IPS DF 6.9 (cell line): Measurements from ENCODE around the gene PTGFR.

Source experiments
- DNase-seq: peaks from one replicate; pipeline ENCODE4 v3.0.0-alpha.2; 2013; ENCODE audit warnings: low read depth, low spot score
- H3K27ac ChIP-seq: one replicate; pipeline ENCODE4 v1.5.1; 2013; ENCODE audit warnings: low read length, control low read depth
- H3K27me3 ChIP-seq: 2 replicates; pipeline ENCODE4 v1.6.1; 2013; ENCODE audit warnings: mild to moderate bottlenecking, low read length; ENCODE audit not compliant: control insufficient read depth, insufficient read depth
- H3K36me3 ChIP-seq: 2 replicates; pipeline ENCODE4 v1.6.1; 2013; ENCODE audit warnings: low read length; ENCODE audit not compliant: control insufficient read depth, insufficient read depth
- H3K4me1 ChIP-seq: 2 replicates; pipeline ENCODE4 v1.6.1; 2013; ENCODE audit warnings: low read length; ENCODE audit not compliant: control insufficient read depth, insufficient read depth
- H3K4me3 ChIP-seq: 2 replicates; pipeline ENCODE4 v1.5.1; 2013; ENCODE audit warnings: mild to moderate bottlenecking, low read length
- H3K9me3 ChIP-seq: 2 replicates; pipeline ENCODE4 v1.6.1; 2013; ENCODE audit warnings: low read length, inconsistent platforms; ENCODE audit not compliant: control insufficient read depth, insufficient read depth
- WGBS: extraction: QIAGEN DNeasy Blood & Tissue Kit; methylation state at CpG from one replicate; pipeline ENCODE4 v1.1.7; 2013; ENCODE audit warnings: mixed read lengths, missing lambda C conversion rate; ENCODE audit not compliant: insufficient read length, insufficient coverage; 5-methylcytosine and 5-hydroxymethylcytosine counted together

The PTGFR gene, protein sequence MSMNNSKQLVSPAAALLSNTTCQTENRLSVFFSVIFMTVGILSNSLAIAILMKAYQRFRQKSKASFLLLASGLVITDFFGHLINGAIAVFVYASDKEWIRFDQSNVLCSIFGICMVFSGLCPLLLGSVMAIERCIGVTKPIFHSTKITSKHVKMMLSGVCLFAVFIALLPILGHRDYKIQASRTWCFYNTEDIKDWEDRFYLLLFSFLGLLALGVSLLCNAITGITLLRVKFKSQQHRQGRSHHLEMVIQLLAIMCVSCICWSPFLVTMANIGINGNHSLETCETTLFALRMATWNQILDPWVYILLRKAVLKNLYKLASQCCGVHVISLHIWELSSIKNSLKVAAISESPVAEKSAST

DNA sequence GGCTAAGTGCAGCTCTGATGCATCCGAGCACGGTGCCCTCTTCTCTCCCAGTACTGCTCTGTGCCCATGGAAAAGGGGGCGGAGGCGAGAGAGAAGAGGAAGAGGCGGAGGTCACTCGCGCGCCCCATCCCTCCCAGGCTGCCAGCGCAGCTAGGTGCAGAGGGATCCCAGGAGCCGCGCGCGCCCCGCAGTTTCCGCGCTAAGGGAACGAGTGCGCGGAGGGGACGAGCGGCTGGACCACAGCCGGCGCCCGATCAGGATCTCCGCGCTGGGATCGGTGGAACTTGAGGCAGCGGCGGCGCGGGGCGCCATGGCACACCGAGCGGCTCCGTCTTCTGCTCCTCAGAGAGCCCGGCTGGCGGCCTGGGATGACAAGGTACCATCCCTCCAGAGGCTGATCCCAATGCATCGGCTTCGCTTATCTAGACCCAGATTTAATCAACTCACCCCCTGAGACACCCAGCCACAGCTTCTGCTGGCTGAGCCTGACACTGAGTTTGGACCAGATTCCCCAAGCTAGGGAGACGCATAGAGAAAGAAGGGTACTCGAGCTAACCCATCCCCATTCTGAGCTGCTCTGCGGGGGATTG, at the start of gene PTGFR:
PTGFR (plus strand) TSS at position 114 of the 590 bp plus-strand sequence. CDS start 1,770 bp downstream, outside the sequence.
- Histone ChIP-seq H3K36me3 (no peaks in the 10 kb centered on the region), H3K27ac (no peak within 1 kb of the TSS), H3K4me1 (no peaks in the 10 kb centered on the region), H3K9me3 (no peaks in the 10 kb centered on the region), H3K4me3 (peak within 1 kb of the TSS; percentile 45; the same call in 1 of the 2 replicates), H3K27me3 (peaks cover 18% of the 10 kb centered on the region)
- no CpG with 5 or more reads among the region's 42 CpGs for WGBS
- DNase-seq: peak; percentile 7

DNA sequence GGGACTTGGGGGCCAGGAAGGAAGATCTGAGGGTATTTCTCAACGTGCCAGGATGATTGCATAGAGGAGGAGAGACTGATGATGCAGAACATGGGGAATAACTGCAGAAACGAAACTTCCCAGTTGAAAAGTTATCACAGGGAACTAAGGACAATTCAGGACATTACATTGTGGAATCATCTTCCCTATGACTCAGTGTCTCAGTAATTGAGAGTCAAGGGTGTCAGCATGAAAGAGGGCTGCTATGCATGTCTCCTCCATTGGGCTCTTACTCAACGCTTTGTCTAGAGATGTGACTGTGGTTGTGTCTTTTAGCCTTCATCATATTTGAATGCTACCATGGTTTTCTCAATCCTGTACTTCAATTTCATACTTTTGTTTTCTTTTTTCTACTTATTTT, 48.9 kb upstream of the PTGFR start:
- Histone ChIP-seq H3K4me3 (no peak overlapping the region), H3K27me3 (no peaks in the 10 kb centered on the region), H3K4me1 (no peaks in the 10 kb centered on the region), H3K36me3 (no peaks in the 10 kb centered on the region), H3K27ac (no peak overlapping the region), H3K9me3 (no peaks in the 10 kb centered on the region)
- WGBS: no CpG with 5 or more reads among the region's 3 CpGs
- DNase-seq: no peak

DNA sequence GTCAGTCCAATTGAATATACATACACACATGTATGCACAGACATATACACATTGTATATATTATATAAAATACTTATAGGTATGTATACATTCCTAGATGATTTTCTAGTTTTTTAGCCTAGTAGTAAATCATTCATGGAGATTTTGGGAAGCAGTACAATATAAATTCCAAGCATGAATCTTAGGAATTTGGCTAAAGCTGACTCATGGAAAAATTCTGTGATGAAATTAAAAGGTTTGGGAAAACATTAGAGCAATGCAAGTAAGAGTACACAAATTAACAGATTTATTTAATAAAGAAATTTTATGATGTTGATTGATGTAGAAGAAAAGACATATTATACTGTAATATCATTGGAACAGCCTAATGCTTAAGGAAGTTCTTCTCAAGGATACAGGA, 43.7 kb upstream of the PTGFR start:
- H3K27ac ChIP-seq: no peak overlapping the region
- H3K27me3 ChIP-seq: no peaks in the 10 kb centered on the region
- no peak overlapping the region for H3K4me3 ChIP-seq
- H3K4me1 ChIP-seq: no peaks in the 10 kb centered on the region
- DNase-seq: no peak
- H3K9me3 ChIP-seq: no peaks in the 10 kb centered on the region
- H3K36me3 ChIP-seq: no peaks in the 10 kb centered on the region

DNA sequence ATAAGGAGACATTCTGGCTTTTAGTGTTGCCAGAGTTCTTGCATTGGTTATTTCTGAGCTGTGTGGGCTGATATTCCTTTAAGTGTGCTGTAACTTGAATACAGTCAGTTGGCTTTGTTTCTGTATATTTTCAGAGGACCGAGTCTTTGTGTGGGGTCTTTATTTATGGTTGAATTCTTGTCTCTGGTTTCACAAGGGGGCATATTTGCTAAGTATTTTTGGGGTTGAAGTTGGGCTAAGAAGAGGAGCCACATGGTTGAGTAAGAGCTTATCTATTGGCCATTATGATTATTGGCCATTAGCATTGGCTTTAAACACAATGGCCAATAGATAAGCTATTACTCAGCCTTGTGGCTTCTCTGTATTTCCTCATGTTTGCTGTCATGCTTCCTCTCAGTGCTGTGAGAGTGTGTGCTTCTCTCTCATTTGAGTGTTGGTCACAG, 26.3 kb upstream of the PTGFR start:
- DNase-seq: no peak
- no peaks in the 10 kb centered on the region for H3K27me3 ChIP-seq
- H3K27ac ChIP-seq: no peak overlapping the region
- H3K4me1 ChIP-seq: no peaks in the 10 kb centered on the region
- no peak overlapping the region for H3K4me3 ChIP-seq
- WGBS: no CpG with 5 or more reads among the region's 1 CpG
- H3K9me3 ChIP-seq: no peaks in the 10 kb centered on the region
- H3K36me3 ChIP-seq: no peaks in the 10 kb centered on the region

DNA sequence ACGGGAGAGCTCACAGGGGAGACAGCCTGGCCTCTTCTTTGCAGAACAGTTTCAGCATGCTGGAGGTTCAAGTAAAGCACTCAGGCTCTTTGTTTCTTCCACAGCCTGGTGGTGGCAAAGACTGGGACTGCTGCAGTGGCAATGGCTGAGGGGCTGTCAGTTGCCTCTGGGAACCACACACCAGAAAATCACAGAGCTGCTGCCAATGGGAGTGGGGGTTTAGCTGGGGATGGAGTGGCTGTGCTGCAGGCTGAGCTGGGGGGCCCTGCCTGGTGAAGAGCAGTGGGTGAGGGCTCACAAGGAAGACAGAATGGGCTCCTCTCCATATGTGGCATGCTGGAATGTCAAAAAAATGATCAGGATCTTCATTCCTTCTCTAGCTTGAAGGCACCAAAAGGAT, 25.6 kb upstream of the PTGFR start:
- H3K36me3 ChIP-seq: no peaks in the 10 kb centered on the region
- no peaks in the 10 kb centered on the region for H3K27me3 ChIP-seq
- no peak for DNase-seq
- WGBS: no CpG with 5 or more reads among the region's 1 CpG
- no peak overlapping the region for H3K4me3 ChIP-seq
- no peaks in the 10 kb centered on the region for H3K9me3 ChIP-seq
- H3K4me1 ChIP-seq: no peaks in the 10 kb centered on the region
- H3K27ac ChIP-seq: no peak overlapping the region

DNA sequence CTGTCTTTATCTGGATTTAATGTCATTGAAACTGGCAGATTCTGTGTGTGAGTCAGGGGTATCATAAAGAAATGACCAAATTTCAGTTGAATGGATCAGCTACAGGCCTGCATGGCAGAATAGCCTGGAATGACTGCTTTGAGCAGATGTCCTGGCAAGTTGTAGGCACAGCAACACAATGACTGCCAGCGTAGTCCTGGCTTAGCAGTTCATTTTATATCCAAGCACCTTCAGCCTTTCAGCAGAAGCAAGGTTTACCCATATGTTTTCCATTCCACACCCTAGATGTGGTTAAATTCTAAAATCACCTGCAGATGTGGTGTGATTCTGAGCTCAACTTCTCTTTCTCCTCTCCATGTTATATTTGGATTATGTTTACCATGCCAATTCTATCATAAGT, 22.3 kb upstream of the PTGFR start:
- Histone ChIP-seq H3K36me3 (no peaks in the 10 kb centered on the region), H3K27me3 (no peaks in the 10 kb centered on the region), H3K9me3 (no peaks in the 10 kb centered on the region), H3K4me3 (no peak overlapping the region), H3K4me1 (no peaks in the 10 kb centered on the region), H3K27ac (no peak overlapping the region)
- no CpG with 5 or more reads among the region's 1 CpG for WGBS
- no peak for DNase-seq

DNA sequence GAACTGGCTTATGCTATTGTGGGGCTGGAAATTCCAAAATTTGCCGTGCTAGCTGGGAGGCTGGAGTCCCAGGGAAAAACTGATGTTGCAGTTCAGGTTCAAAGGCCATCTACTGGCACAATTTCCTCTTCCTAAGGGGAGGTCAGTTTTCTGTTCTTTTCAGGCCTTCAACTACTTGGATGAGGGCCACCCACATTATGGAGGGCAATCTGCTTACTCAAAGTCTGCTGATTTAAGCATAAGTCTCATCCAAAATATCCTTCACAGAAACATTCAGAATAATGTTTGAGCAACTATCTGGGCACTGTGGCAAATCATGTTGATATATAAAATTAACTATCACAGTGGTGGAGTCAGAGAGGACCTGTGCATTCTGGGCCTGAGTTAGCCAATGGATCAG, 21.2 kb upstream of the PTGFR start:
- Histone ChIP-seq H3K27ac (no peak overlapping the region), H3K4me3 (no peak overlapping the region), H3K36me3 (no peaks in the 10 kb centered on the region), H3K4me1 (no peaks in the 10 kb centered on the region), H3K9me3 (no peaks in the 10 kb centered on the region), H3K27me3 (no peaks in the 10 kb centered on the region)
- WGBS: no CpG with 5 or more reads among the region's 1 CpG
- no peak for DNase-seq

DNA sequence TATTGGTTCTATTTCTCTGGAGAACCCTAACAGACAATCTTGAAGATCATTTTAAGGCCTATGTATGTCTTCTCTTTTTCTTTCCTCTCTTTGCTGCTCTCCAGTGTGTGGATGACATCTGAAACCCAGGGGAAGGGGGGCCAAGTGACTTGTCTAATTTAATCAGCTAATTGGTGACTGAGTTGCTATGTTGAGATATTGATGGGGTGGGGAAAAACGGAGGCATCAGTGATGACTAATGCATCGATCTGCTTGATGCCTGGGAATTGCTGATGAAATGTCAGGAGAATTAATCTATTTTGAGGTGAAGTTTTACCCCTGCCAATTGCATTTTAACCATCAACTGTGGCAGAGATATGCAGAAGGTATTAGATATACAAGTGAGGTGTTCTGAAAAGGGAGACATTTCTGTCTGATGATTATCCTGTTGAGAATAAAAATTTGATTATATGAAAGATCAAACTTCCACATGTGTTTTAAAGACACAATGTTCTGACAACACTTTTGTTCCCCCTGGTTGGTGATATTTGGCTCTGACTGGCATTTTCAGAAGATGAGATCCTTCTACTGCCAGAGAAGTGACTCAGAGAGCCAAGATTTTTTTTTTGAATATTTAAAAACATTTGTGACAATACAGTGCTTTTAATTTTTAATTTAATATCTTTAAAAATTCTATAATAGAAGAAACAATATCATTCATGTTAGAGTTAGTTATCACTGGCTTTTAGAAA, 18.7 kb upstream of the PTGFR start:
- Histone ChIP-seq H3K9me3 (no peaks in the 10 kb centered on the region), H3K36me3 (no peaks in the 10 kb centered on the region), H3K27me3 (no peaks in the 10 kb centered on the region), H3K4me3 (no peak overlapping the region), H3K4me1 (no peaks in the 10 kb centered on the region), H3K27ac (no peak overlapping the region)
- DNase-seq: no peak
- WGBS: no CpG with 5 or more reads among the region's 2 CpGs

DNA sequence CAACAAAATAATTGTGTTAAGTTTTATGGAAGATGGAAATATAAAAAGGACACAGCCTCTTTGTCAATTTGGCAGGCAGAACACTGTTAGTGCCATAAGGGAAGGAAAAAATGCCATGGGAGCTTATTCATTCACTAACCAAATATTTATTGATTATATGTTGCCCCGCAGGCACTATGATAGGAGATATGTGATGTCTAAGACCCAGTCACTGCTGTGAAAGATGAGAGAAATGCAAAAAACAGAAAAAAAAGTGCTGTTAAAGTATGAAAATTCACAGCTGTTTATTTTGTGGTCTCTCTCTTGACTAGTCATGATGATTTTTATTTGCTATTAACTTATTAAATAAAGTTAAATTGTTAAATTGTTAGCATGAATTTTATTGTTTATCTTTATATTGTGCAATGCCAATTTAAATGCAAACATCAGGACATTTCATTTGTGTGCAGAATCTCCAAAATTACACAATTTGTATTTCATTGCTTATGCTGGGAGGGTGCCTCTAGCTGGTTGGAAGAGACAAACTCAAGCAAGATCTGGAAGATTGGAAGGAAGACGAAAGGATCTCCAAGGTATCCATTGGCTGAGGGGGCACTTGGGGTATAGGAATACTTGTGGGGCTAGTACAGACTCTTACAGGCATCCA, 17.8 kb upstream of the PTGFR start:
- Histone ChIP-seq H3K9me3 (no peaks in the 10 kb centered on the region), H3K4me1 (no peaks in the 10 kb centered on the region), H3K4me3 (no peak overlapping the region), H3K27ac (no peak overlapping the region), H3K27me3 (no peaks in the 10 kb centered on the region), H3K36me3 (no peaks in the 10 kb centered on the region)
- DNase-seq: no peak
- no CpG with 5 or more reads among the region's 2 CpGs for WGBS

DNA sequence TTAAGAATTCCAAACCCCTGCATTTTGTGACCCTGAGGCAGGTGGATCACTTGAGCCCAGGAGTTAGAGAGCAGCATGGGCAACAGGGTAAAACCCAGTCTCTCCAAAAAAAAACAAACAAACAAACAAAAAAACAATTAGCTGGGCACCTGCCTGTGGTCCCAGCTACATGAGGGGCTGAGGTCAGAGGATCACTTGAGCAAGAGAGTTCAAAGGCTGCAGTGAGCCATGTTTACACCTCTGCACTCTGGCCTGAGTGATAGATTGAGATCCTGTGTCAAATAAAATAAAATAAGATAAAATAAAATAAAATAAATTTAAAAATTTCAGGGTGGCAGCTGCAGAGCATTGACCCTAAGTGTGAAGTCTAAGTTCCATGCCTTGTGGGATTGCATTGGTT, 16.7 kb upstream of the PTGFR start:
- H3K27ac ChIP-seq: no peak overlapping the region
- H3K36me3 ChIP-seq: no peaks in the 10 kb centered on the region
- no peak for DNase-seq
- H3K4me3 ChIP-seq: no peak overlapping the region
- H3K4me1 ChIP-seq: no peaks in the 10 kb centered on the region
- H3K9me3 ChIP-seq: no peaks in the 10 kb centered on the region
- no peaks in the 10 kb centered on the region for H3K27me3 ChIP-seq
